ENCODE measurements around the gene NFIB.

NFIB gene

GRCh38 chr9:14052359-14052758 is 261.6 kb downstream of the NFIB start:
- H3K4me3 ChIP-seq (ENCODE audit: low read depth, low read length), result no peak overlapping the region

- H3K4me3 ChIP-seq (ENCODE audit: low read depth, low read length), result no peak overlapping the region
Observed at GRCh38 chr9:14051419-14051818, 262.5 kb downstream of the NFIB start.

- no peak overlapping the region for H3K4me3 ChIP-seq (ENCODE audit: low read depth, low read length)
Observed at GRCh38 chr9:14043483-14043882, 270.5 kb downstream of the NFIB start.

- H3K4me3 ChIP-seq (ENCODE audit: low read depth, low read length), result no peak overlapping the region
Observed at GRCh38 chr9:14037331-14037730, 276.6 kb downstream of the NFIB start.

- no peak overlapping the region for H3K4me3 ChIP-seq (ENCODE audit: low read depth, low read length)
Observed at GRCh38 chr9:14033067-14033466, 280.9 kb downstream of the NFIB start.
